Activated CD4-positive, alpha-beta memory T cell treated with anti-CD3 and anti-CD28 coated beads, Interleukin-2, amount 10 ng/mL, durations not matched to agents 7 days and 5 days (primary cell): ENCODE data around the gene THADA. TPM values are rescaled to one million over a fixed set of nuclear protein-coding genes. Genes with fewer than 3 reads are reported as not detected.

ENCODE experiments used
- CTCF ChIA-PET: fragments of 350-600 bp; sonication (Branson Sonifier 250); formaldehyde crosslinking; loops from one replicate; lab custom pipeline; 2021; ENCODE audit warnings: antibody characterized with exemption, inconsistent platforms; lab: Charles Lee
- POLR2A ChIA-PET: fragments of 350-600 bp; sonication (Branson Sonifier 250); formaldehyde crosslinking; loops from one replicate; lab custom pipeline; 2021; ENCODE audit warnings: antibody characterized with exemption; lab: Charles Lee
- DNase-seq: peaks from one replicate; pipeline ENCODE4 v3.0.0-alpha.2; 2020
- H3K27ac Mint-ChIP-seq: one replicate; pipeline ENCODE4 v1.8.0; 2021; ENCODE audit warnings: mild to moderate bottlenecking, mixed read lengths
- H3K27me3 Mint-ChIP-seq: one replicate; pipeline ENCODE4 v1.8.0; 2021; ENCODE audit warnings: mixed read lengths
- H3K36me3 Mint-ChIP-seq: one replicate; pipeline ENCODE4 v1.8.0; 2021; ENCODE audit warnings: low read depth, mixed read lengths
- H3K4me1 Mint-ChIP-seq: one replicate; pipeline ENCODE4 v1.8.0; 2021; ENCODE audit warnings: mixed read lengths
- H3K4me3 Mint-ChIP-seq: one replicate; pipeline ENCODE4 v1.8.0; 2021; ENCODE audit warnings: mild to moderate bottlenecking, mixed read lengths
- H3K9me3 Mint-ChIP-seq: one replicate; pipeline ENCODE4 v1.8.0; 2021; ENCODE audit warnings: mixed read lengths
- total RNA-seq, 2 experiments: library from RNA; stranded (reverse); gene quantifications; one replicate each; pipeline ENCODE4 v1.2.3, GENCODE V29; 2021

The THADA gene
- total RNA-seq, 2 experiments from 2014 or later: 21.6 to 25.8 TPM

GRCh38 chr2:43218702-43219382 lies 377.0 kb downstream of the THADA start:
- Mint-ChIP-seq H3K36me3 (peaks cover 43% of the 10 kb centered on the region), H3K27ac (peak overlapping the region; percentile 98), H3K4me1 (peaks cover 48% of the 10 kb centered on the region), H3K27me3 (no peaks in the 10 kb centered on the region), H3K9me3 (no peaks in the 10 kb centered on the region), H3K4me3 (peak overlapping the region; percentile 95)
- ChIA-PET CTCF (interaction anchor here (1.0 to 16.0 kb wide), 12 partner anchors 10 to 265 kb away, joined by 3 to 230 read pairs (median 6); no protein-coding TSS in a partner anchor), POLR2A (interaction anchor here (0.6 to 16.5 kb wide), 16 partner anchors 9 to 408 kb away, joined by 3 to 1053 read pairs (median 5); partner anchors contain the start of gene ZFP36L2)
- DNase-seq: peak; percentile 89

- Mint-ChIP-seq H3K9me3 (no peaks in the 10 kb centered on the region), H3K27ac (peak overlapping the region; percentile 98), H3K4me3 (peak overlapping the region; percentile 95), H3K4me1 (peaks cover 48% of the 10 kb centered on the region), H3K36me3 (peaks cover 37% of the 10 kb centered on the region), H3K27me3 (no peaks in the 10 kb centered on the region)
- CTCF ChIA-PET: interaction anchor here (1.0 to 16.0 kb wide), 12 partner anchors 10 to 266 kb away, joined by 3 to 230 read pairs (median 6); no protein-coding TSS in a partner anchor
- DNase-seq: no peak
- POLR2A ChIA-PET: interaction anchor here (0.6 to 16.5 kb wide), 16 partner anchors 8 to 407 kb away, joined by 3 to 1053 read pairs (median 5); partner anchors contain the start of gene ZFP36L2
These were observed 377.6 kb downstream of the THADA start for GRCh38 chr2:43218155-43218701.

GRCh38 chr2:43217228-43218154 lies 378.3 kb downstream of the THADA start:
- Mint-ChIP-seq H3K9me3 (no peaks in the 10 kb centered on the region), H3K4me1 (peaks cover 46% of the 10 kb centered on the region), H3K36me3 (peaks cover 31% of the 10 kb centered on the region), H3K27ac (peak overlapping the region; percentile 98), H3K27me3 (no peaks in the 10 kb centered on the region), H3K4me3 (peak overlapping the region; percentile 28)
- ChIA-PET CTCF (interaction anchor here (0.6 to 16.0 kb wide), 15 partner anchors 11 to 854 kb away, joined by 3 to 230 read pairs (median 5); no protein-coding TSS in a partner anchor), POLR2A (interaction anchor here (0.7 to 16.5 kb wide), 16 partner anchors 7 to 408 kb away, joined by 3 to 1053 read pairs (median 6); partner anchors contain the start of gene ZFP36L2)
- no peak for DNase-seq

- H3K9me3 Mint-ChIP-seq: no peaks in the 10 kb centered on the region
- H3K4me3 Mint-ChIP-seq: no peak overlapping the region
- peaks cover 23% of the 10 kb centered on the region for H3K36me3 Mint-ChIP-seq
- peak overlapping the region; percentile 12 for H3K27ac Mint-ChIP-seq
- POLR2A ChIA-PET: interaction anchor here (0.7 to 16.5 kb wide), 8 partner anchors 8 to 407 kb away, joined by 3 to 1053 read pairs (median 4); partner anchors contain the start of gene ZFP36L2
- H3K27me3 Mint-ChIP-seq: no peaks in the 10 kb centered on the region
- CTCF ChIA-PET: interaction anchor here (0.7 to 16.0 kb wide), 6 partner anchors 11 to 305 kb away, joined by 4 to 230 read pairs (median 11); no protein-coding TSS in a partner anchor
- peaks cover 43% of the 10 kb centered on the region for H3K4me1 Mint-ChIP-seq
- no peak for DNase-seq
These were observed 379.2 kb downstream of the THADA start for GRCh38 chr2:43216629-43217028.

GRCh38 chr2:43215673-43216255 lies 380.1 kb downstream of the THADA start:
- no peak overlapping the region for H3K4me3 Mint-ChIP-seq
- no peaks in the 10 kb centered on the region for H3K27me3 Mint-ChIP-seq
- ChIA-PET CTCF (interaction anchor here (0.8 to 16.0 kb wide), 5 partner anchors 11 to 66 kb away, joined by 3 to 230 read pairs (median 4); no protein-coding TSS in a partner anchor), POLR2A (interaction anchor here (1.1 to 16.5 kb wide), 7 partner anchors 9 to 85 kb away, joined by 3 to 1053 read pairs (median 6); partner anchors contain the start of gene ZFP36L2)
- DNase-seq: no peak
- no peak overlapping the region for H3K27ac Mint-ChIP-seq
- H3K9me3 Mint-ChIP-seq: no peaks in the 10 kb centered on the region
- peaks cover 37% of the 10 kb centered on the region for H3K4me1 Mint-ChIP-seq
- H3K36me3 Mint-ChIP-seq: peaks cover 14% of the 10 kb centered on the region

- CTCF ChIA-PET: interaction anchor here (1.2 to 1.3 kb wide), 2 partner anchors 8 to 15 kb away, joined by 4 to 6 read pairs; no protein-coding TSS in a partner anchor
- DNase-seq: no peak
- Mint-ChIP-seq H3K4me3 (no peak overlapping the region), H3K27me3 (no peaks in the 10 kb centered on the region), H3K27ac (no peak overlapping the region), H3K36me3 (peaks cover 2% of the 10 kb centered on the region), H3K4me1 (peaks cover 28% of the 10 kb centered on the region), H3K9me3 (no peaks in the 10 kb centered on the region)
- POLR2A ChIA-PET: interaction anchor here (2.3 kb wide), 1 partner anchor 39 kb away, joined by 5 read pairs; no protein-coding TSS in a partner anchor
These were observed 381.6 kb downstream of the THADA start for GRCh38 chr2:43214253-43214652.

GRCh38 chr2:43212931-43213330 lies 382.9 kb downstream of the THADA start:
- Mint-ChIP-seq H3K27ac (no peak overlapping the region), H3K4me3 (no peak overlapping the region), H3K27me3 (no peaks in the 10 kb centered on the region), H3K9me3 (no peaks in the 10 kb centered on the region), H3K36me3 (no peaks in the 10 kb centered on the region), H3K4me1 (peaks cover 19% of the 10 kb centered on the region)
- CTCF ChIA-PET: interaction anchor here (1.0 to 1.5 kb wide), 4 partner anchors 9 to 81 kb away, joined by 3 to 6 read pairs (median 4); no protein-coding TSS in a partner anchor
- no peak for DNase-seq
- POLR2A ChIA-PET: interaction anchor here (0.7 to 2.3 kb wide), 4 partner anchors 13 to 61 kb away, joined by 3 to 5 read pairs (median 5); no protein-coding TSS in a partner anchor

GRCh38 chr2:43212216-43212835 lies 383.5 kb downstream of the THADA start:
- ChIA-PET CTCF (interaction anchor here (0.7 to 1.5 kb wide), 2 partner anchors 80 to 236 kb away, joined by 3 read pairs; no protein-coding TSS in a partner anchor), POLR2A (interaction anchor here (1.4 to 2.3 kb wide), 2 partner anchors 17 to 37 kb away, joined by 5 read pairs; no protein-coding TSS in a partner anchor)
- peaks cover 16% of the 10 kb centered on the region for H3K4me1 Mint-ChIP-seq
- H3K27ac Mint-ChIP-seq: no peak overlapping the region
- no peaks in the 10 kb centered on the region for H3K27me3 Mint-ChIP-seq
- H3K4me3 Mint-ChIP-seq: no peak overlapping the region
- no peaks in the 10 kb centered on the region for H3K9me3 Mint-ChIP-seq
- H3K36me3 Mint-ChIP-seq: no peaks in the 10 kb centered on the region
- DNase-seq: no peak

GRCh38 chr2:43210467-43211303 lies 385.2 kb downstream of the THADA start:
- H3K27me3 Mint-ChIP-seq: no peaks in the 10 kb centered on the region
- ChIA-PET POLR2A (interaction anchor here (1.0 kb wide), 1 partner anchor 8 kb away, joined by 4 read pairs; no protein-coding TSS in a partner anchor), CTCF (interaction anchor here (1.1 kb wide), 2 partner anchors 41 to 84 kb away, joined by 3 to 5 read pairs; no protein-coding TSS in a partner anchor)
- no peaks in the 10 kb centered on the region for H3K36me3 Mint-ChIP-seq
- DNase-seq: no peak
- no peak overlapping the region for H3K27ac Mint-ChIP-seq
- H3K4me1 Mint-ChIP-seq: peaks cover 15% of the 10 kb centered on the region
- H3K4me3 Mint-ChIP-seq: no peak overlapping the region
- H3K9me3 Mint-ChIP-seq: no peaks in the 10 kb centered on the region

- no peak overlapping the region for H3K4me3 Mint-ChIP-seq
- ChIA-PET CTCF (interaction anchor here (1.1 kb wide), 2 partner anchors 40 to 83 kb away, joined by 3 to 5 read pairs; no protein-coding TSS in a partner anchor), POLR2A (interaction anchor here (1.0 kb wide), 1 partner anchor 8 kb away, joined by 4 read pairs; no protein-coding TSS in a partner anchor)
- no peaks in the 10 kb centered on the region for H3K27me3 Mint-ChIP-seq
- no peaks in the 10 kb centered on the region for H3K36me3 Mint-ChIP-seq
- peaks cover 15% of the 10 kb centered on the region for H3K4me1 Mint-ChIP-seq
- H3K9me3 Mint-ChIP-seq: no peaks in the 10 kb centered on the region
- no peak overlapping the region for H3K27ac Mint-ChIP-seq
- DNase-seq: no peak
These were observed 385.7 kb downstream of the THADA start for GRCh38 chr2:43210125-43210466.
